ENCODE results near the gene ZNF662.

The ZNF662 gene

GRCh38 chr3:42871592-42872196, 34.2 kb upstream of the ZNF662 start:
- no peak for DNase-seq (ENCODE audit: low spot score)
- in situ Hi-C loops (cut with MboI; ENCODE audit: low pct_unique_long_range_greater_than_20kb, low sequenced_read_pairs, unreplicated experiment): no loop called here
- no peak for TF ChIP-seq CTCF (IDR thresholded peaks at IDR 0.05; ENCODE audit: extremely low read depth, insufficient read depth, missing control alignments)

GRCh38 chr3:42872718-42873117, 33.2 kb upstream of the ZNF662 start:
- in situ Hi-C loops (cut with MboI; ENCODE audit: low pct_unique_long_range_greater_than_20kb, low sequenced_read_pairs, unreplicated experiment): no loop called here
- no peak for TF ChIP-seq CTCF (IDR thresholded peaks at IDR 0.05; ENCODE audit: extremely low read depth, insufficient read depth, missing control alignments)
- DNase-seq (ENCODE audit: low spot score): no peak

- no peak for TF ChIP-seq CTCF (IDR thresholded peaks at IDR 0.05; ENCODE audit: extremely low read depth, insufficient read depth, missing control alignments)
- in situ Hi-C loops (cut with MboI; ENCODE audit: low pct_unique_long_range_greater_than_20kb, low sequenced_read_pairs, unreplicated experiment): no loop called here
- no peak for DNase-seq (ENCODE audit: low spot score)
Observed at GRCh38 chr3:42873221-42873982, 32.5 kb upstream of the ZNF662 start.

- DNase-seq (ENCODE audit: low spot score): no peak
- in situ Hi-C loops (cut with MboI; ENCODE audit: low pct_unique_long_range_greater_than_20kb, low sequenced_read_pairs, unreplicated experiment): no loop called here
- TF ChIP-seq CTCF (IDR thresholded peaks at IDR 0.05; ENCODE audit: extremely low read depth, insufficient read depth, missing control alignments): no peak
Observed at GRCh38 chr3:42874749-42875148, 31.2 kb upstream of the ZNF662 start.

- DNase-seq (ENCODE audit: low spot score): no peak
- in situ Hi-C loops (cut with MboI; ENCODE audit: low pct_unique_long_range_greater_than_20kb, low sequenced_read_pairs, unreplicated experiment): no loop called here
- no peak for TF ChIP-seq CTCF (IDR thresholded peaks at IDR 0.05; ENCODE audit: extremely low read depth, insufficient read depth, missing control alignments)
Observed at GRCh38 chr3:42875325-42876151, 30.4 kb upstream of the ZNF662 start, which contains the start of gene CYP8B1. Gene CYP8B1, minus strand, starts transcription at chr3:42875879. Its CDS starts 63 bp downstream, at chr3:42875816.

- in situ Hi-C loops (cut with MboI; ENCODE audit: low pct_unique_long_range_greater_than_20kb, low sequenced_read_pairs, unreplicated experiment): no loop called here
- DNase-seq (ENCODE audit: low spot score): no peak
- no peak for TF ChIP-seq CTCF (IDR thresholded peaks at IDR 0.05; ENCODE audit: extremely low read depth, insufficient read depth, missing control alignments)
Observed at GRCh38 chr3:42876401-42876800, 29.5 kb upstream of the ZNF662 start.
